ENCODE data around the gene CACNA1C. TPM values are rescaled to one million over a fixed set of nuclear protein-coding genes. Genes with fewer than 3 reads are reported as not detected.
A peak's percentile ranks its signal among the peaks of the same experiment; 100 is the strongest.

Gene CACNA1C
- polyA plus RNA-seq, 5 donors: 10.1 to 15.2 (median 10.7) TPM

GRCh38 chr12:2292560-2292959 lies 239.8 kb downstream of the CACNA1C start:
- no peak for DNase-seq

DNA sequence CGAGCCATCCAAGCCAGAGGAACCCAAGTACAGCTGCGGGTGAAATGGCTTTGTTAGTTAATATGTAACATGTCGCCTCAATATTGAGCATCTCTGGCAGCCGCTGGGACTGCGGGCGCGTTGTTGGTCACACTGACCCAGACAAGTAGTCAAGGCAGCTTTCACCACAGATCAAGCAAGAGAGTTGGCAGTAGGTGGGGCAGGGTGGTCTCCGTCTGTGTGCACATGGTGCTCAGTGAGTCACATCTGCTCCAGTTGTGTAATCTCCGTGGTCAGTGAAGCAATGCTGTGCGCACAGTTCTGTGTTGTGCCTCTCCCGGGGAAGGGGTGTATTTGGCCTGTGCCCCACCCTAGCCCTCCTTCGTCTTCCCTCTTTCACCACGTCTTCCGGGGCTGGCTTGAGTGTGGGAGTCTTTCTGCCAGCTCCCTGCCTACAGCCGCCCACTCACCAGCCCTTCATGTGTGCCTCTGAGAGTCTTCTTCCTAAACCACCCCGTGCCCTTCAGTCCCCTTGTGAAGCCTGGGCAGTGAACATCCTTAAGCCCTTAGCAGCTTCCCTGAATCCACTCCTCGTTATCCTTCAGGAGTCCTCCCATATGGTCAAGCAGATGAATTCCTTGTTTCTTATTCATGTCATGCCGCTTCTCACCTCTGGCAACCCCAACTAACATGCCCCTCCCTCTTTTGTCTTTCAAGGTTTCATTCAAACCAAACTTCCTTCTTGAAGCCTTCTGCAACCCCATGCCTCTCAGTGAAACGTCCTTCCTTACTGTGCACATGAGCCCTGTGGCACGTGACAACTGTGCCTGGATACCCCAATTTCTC lies 242.1 kb downstream of the CACNA1C start:
- DNase-seq: no peak

- DNase-seq: no peak
Measured at GRCh38 chr12:2295941-2296461, 243.2 kb downstream of the CACNA1C start.

DNA sequence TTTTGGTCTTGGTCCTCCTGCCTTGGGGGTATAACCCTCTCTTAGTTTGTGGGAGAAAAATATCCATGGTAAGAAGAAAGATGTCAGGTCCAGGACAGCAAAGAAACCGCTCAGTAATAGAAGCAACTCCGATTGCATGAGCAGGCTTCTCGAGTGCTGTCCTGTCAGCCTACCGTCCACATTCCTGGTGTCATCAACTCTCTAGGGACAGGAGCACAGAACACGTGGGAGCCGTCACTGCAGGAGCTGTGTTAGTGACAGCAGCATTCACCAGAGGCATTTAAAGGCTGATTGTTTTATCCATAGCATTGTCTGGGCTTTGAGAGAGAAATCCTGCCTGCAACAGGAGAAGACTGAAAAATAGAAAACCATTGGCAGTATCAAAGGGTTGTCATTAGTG lies 244.2 kb downstream of the CACNA1C start:
- no peak for DNase-seq

DNA sequence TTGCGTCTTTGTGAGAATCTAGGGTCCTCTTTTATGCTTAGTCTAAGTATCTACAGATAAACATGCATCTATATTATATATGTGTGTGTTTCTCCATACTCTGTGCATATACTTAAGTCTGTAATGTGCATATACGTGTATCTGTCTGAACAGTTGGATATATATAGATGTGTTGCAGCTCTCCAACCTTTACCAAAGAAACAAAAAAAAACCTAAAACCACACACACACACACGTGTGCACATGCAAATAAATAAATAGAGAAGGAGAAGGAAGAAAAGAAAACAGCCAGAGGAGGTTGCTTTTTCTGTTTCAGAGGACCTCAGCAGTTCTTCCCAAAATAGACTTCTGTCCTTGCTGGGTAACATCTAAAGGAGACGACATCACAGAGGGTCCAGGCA lies 244.9 kb downstream of the CACNA1C start:
- DNase-seq: no peak

GRCh38 chr12:2298556-2299200 lies 245.9 kb downstream of the CACNA1C start:
- DNase-seq: no peak

GRCh38 chr12:2299206-2299605 lies 246.4 kb downstream of the CACNA1C start:
- DNase-seq: no peak

DNA sequence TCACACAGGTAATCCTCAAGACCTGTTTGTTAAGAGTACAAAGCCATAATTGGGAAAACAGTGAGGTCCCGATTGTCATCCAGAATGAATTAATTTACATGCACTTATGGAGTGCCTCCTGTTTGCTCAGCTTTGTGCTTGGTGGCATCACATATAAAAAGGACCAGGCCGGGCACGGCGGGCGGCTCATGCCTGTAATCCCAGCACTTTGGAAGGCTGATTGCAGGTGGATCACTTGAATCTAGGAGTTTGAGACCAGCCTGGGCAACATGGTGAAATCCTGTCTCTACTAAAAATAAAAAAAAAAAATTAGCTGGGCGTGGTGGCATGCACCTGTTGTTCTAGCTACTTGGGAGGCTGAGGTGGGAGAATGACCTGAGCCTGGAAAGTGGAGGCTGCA lies 247.4 kb downstream of the CACNA1C start:
- DNase-seq: no peak

GRCh38 chr12:2300886-2301285 lies 248.1 kb downstream of the CACNA1C start:
- no peak for DNase-seq

DNA sequence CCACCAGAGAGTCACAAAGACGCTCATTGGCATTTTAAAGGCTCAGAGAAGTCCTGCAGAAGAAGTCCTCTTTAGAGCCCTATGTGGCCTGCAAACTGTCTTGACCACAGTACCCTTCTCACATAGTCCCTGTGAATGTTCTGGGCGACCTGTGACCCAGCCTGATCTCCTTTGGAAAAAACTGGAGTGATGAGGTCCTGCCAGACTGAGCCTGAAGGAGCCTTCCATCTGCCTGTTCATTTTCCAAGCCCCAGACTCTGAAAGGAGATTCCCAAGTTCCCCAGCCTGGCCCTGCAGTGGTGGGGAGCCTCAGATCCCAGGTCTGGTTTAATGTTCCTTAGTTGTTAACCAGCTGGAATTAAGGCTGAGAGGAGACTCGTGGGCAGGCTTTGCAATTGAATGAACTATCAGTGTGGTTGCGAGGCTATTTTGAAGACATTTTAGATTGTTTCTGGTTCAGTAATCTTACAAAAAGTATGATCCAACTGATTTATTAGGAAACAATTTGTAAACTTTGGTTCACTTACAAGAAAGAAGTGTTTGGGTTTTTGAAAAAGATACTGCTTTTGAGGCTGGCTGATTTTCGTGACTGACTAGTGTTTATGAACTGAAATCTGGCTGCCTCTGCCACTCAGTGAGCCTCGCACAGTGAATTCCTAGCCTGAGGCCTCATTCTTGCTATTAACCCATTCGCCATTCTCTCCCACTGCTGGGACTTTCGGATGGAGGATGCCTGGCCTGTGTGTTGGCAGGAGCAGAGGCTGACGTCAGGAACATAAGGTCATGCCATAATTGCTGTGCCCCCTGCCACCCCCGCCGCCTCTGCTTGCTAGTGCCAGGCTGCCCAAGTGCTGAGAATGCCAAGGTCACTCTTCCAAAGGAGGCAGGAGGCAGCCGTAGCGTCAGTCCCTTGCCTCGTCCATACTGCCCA lies 249.0 kb downstream of the CACNA1C start:
- no peak for DNase-seq

DNA sequence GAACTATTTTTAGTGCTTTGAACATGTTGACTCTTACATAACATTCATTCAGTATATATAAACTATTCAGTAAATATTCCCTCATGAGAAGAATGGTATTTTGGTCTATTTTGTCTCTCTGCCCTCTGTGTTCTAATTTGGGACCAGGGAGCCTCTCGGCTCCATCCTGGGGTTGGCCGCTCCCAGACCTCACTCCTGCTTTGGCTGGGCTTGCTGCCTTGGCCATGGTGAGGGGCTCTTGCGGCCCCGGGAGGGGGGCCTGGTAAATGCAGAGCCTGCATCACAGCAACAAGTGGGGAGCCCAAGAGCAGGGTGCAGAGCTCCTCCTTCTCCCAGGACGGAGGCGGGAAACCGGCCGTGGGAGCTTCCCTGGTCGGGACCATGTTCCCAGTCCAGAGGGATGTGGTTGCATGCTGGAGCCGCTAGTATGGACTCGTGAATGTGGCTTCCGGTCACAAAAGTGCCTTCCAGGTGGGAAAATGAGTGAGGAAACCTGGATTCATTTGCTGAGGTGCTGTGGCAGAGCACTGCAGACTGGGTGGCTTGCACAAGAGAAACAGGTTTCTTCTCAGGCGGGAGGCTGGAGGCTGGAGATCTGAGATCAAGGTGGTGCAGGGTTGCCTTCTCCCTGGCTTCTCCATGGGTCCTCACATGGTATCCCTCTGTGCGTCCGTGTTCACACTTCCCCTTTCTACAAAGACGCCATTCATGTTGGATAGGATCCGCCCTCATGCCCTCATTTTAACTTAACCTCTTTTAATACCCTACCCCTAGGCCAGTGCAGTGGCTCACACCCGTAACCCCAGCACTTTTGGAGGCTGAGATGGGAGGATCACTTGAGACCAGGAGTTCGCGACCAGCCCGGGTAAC lies 250.2 kb downstream of the CACNA1C start:
- no peak for DNase-seq

DNA sequence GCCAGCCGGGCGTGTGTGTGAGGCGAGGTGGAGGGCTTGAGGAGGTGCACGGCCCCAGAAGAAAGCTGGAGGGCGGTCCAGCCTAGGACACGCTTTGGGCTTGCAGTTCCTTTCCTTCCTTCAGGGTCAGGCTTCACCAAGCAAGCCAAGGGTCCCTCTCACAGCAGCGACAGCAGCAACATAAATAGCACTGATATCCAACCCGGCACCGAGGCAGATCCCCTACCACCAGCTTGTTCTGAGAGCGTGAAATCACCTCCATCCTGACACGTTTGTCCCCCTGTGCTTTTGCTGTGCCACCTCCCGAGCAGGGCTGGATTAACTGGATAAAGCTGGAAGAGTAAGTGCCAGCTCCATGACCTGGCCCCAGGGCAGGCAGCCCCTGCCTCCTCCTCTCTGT lies 251.4 kb downstream of the CACNA1C start:
- no peak for DNase-seq

DNA sequence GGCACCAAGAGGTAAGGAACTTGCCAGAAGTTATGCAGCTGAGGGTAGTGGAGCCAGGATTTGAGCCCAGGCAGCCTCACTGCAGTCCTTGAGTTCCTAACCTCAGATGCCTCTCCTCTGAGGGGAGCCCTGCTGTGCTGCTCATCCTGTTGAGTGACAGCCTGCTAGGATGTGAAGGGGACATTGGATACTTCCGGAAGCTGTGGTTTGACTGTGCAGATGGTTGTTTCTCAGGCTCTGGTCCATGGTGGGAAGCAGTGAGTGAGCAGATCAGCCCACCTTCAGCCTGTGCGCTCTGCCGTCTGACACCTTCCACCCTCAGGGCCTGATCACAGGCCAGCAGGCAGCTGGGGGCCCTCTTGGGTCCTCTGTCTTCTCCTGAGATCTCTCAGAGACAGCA lies 253.2 kb downstream of the CACNA1C start:
- no peak for DNase-seq

GRCh38 chr12:2306735-2307134 lies 253.9 kb downstream of the CACNA1C start:
- DNase-seq: no peak

DNA sequence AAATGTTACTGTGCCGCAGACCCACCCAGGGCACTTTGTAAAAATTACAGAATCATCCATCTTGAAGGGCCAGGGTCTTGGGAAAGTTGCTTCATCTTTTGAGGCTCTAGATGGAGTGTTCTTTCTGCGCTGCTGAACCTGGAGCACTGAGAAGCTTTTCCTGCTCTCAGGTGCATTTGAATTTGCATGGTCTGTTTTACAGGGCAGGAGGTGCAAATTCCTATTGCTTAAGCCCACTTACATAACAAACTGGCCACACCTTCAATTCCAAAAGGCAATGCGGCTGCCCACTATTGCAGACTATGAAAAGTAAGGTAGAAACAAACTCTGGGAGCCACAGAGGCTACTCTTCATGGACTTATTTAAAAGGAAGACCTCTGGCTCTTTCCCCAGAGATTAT lies 254.8 kb downstream of the CACNA1C start:
- no peak for DNase-seq

- no peak for DNase-seq
Measured at GRCh38 chr12:2309647-2310046, 256.9 kb downstream of the CACNA1C start.

GRCh38 chr12:2311020-2311778 lies 258.4 kb downstream of the CACNA1C start:
- DNase-seq: peak in 1 of 2 donors; percentile 43

DNA sequence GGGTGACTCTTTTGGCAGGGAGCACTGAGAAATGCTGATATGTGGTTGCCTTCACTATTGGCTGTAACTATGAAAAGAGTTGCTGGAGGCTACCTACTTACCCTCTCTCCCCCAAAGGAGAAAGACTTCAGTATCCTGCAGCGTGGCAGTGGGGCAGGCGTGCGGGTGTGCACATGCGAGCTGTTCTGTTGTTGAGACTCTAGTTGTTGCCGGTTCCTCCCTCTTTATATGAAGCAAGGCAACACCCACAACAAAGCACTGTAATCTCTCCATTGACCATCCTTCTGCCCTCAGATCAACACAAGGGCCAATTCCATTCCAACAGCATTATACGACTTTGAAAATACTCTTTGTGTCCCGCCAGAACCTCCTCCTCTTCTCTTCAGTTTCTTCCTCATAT lies 259.4 kb downstream of the CACNA1C start:
- no peak for DNase-seq

GRCh38 chr12:2312770-2313169 lies 260.0 kb downstream of the CACNA1C start:
- no peak for DNase-seq

- no peak for DNase-seq
Measured at GRCh38 chr12:2314492-2314891, 261.7 kb downstream of the CACNA1C start.
